Lung (tissue), 12 donors: ENCODE data around the gene CPT1C. TPM values are rescaled to one million over a fixed set of nuclear protein-coding genes. Genes with fewer than 3 reads are reported as not detected.

Experiments used
- ATAC-seq: fragments of 200-7000 bp; cut with Tn5 transposase; one replicate; pipeline ENCODE4 v1.9.1; 2020; ENCODE audit warnings: moderate number of reproducible peaks; ENCODE audit not compliant: insufficient read depth, low FRiP score
- DNase-seq, 3 donors: peaks; one replicate each; pipeline ENCODE4 v3.0.0-alpha.2; 2013 to 2017
- H3K27ac ChIP-seq, 2 donors: one replicate each; pipeline ENCODE4 v1.5.1; 2013; ENCODE audit warnings: mild to moderate bottlenecking in 2 of 2, moderate library complexity in 2 of 2, control low read depth in 1 of 2, inconsistent platforms in 1 of 2, low read depth in 1 of 2, low read length in 1 of 2
- H3K27me3 ChIP-seq, 3 donors: one replicate each; pipeline ENCODE4 v1.5.1; 2013; ENCODE audit warnings: low read length in 2 of 3; ENCODE audit not compliant: control insufficient read depth in 3 of 3, insufficient read depth in 3 of 3
- H3K36me3 ChIP-seq, 4 donors: one replicate each; pipeline ENCODE4 v1.5.1; 2013; ENCODE audit warnings: low read length in 4 of 4, mild to moderate bottlenecking in 1 of 4, moderate library complexity in 1 of 4; ENCODE audit not compliant: control insufficient read depth in 4 of 4, insufficient read depth in 4 of 4
- H3K4me1 ChIP-seq, 5 donors: one replicate each; pipeline ENCODE4 v1.5.1; 2013; ENCODE audit warnings: low read length in 5 of 5, mild to moderate bottlenecking in 2 of 5, moderate library complexity in 1 of 5; ENCODE audit not compliant: control insufficient read depth in 5 of 5, insufficient read depth in 5 of 5
- H3K4me3 ChIP-seq: one replicate; pipeline ENCODE4 v1.5.1; 2013; ENCODE audit warnings: mild to moderate bottlenecking, control low read depth, moderate library complexity
- H3K9ac ChIP-seq, 2 donors: one replicate each; pipeline ENCODE4 v1.5.1; 2013; ENCODE audit warnings: low read length in 2 of 2, control low read depth in 1 of 2; ENCODE audit not compliant: insufficient read depth in 1 of 2
- H3K9me3 ChIP-seq, 4 donors: one replicate each; pipeline ENCODE4 v1.5.1; 2013; ENCODE audit warnings: low read length in 3 of 4, mild to moderate bottlenecking in 1 of 4, moderate library complexity in 1 of 4; ENCODE audit not compliant: control insufficient read depth in 4 of 4, insufficient read depth in 3 of 4
- WGBS, 2 donors: extraction: QIAGEN DNeasy Blood & Tissue Kit; methylation state at CpG; one replicate each; pipeline ENCODE4 v1.1.7; 2013; 5-methylcytosine and 5-hydroxymethylcytosine counted together
- polyA plus RNA-seq, 2 donors: library from polyadenylated mRNA; stranded (reverse); fragments of 200-250 nt; gene quantifications; one replicate each; pipeline ENCODE4 v1.2.1, GENCODE V29; 2013
- total RNA-seq, 2 donors: library from RNA; depleted of rRNA in 1 of 2; stranded (reverse); fragments of >200 nt in 1 of 2; gene quantifications; one replicate each; pipeline ENCODE4 v1.2.1, GENCODE V29; 2014 to 2021
- TF ChIP-seq, protein P1 (sequence below): IDR thresholded peaks from 2 replicates; pipeline ENCODE4 v1.5.1; 2012; ENCODE audit warnings: mild to moderate bottlenecking; ENCODE audit errors: control extremely low read depth, extremely low read depth
- donor health status: control.
- donor health status: control.
- donor health status: Bipolar disorder and iron deficiency.
- donor health status: healthy.
- donor health status: DM: yes; HTN: yes; CAD: no.

The CPT1C gene
- total and polyA plus RNA-seq, 4 donors = 2.7 to 5.9 (median 3.5) TPM

DNA sequence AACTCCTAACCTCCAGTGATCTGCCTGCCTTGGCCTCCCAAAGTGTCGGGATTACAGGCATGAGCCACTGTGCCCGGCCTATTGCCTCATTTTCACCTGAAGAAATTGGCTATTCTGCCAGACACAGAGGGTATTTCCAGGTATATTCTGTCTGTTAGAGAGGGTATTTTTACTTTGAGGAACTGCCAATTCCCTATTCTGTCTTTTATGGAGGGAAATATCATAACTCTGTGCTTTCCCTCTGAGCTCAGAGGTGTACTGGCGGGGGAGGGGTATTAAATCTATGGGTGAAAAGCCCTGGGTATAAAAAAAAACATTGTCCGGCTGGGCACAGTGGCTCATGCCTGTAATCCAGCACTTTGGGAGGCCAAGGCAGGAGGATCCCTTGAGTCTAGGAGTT lies 47.4 kb downstream of the CPT1C start:
- ATAC-seq (no peak), DNase-seq (no peak)
- Histone ChIP-seq H3K4me1 (no peaks in the 10 kb centered on the region), H3K27me3 (no peaks in the 10 kb centered on the region), H3K36me3 (no peaks in the 10 kb centered on the region), H3K9me3 (peaks cover 0 to 2% (median 0%) of the 10 kb centered on the region in 4 donors), H3K4me3 (no peak overlapping the region), H3K9ac (no peak overlapping the region), H3K27ac (no peak overlapping the region)
- 84 to 93% methylated on average over 4 of the region's 4 CpGs for WGBS, 2 donors
- TF ChIP-seq, protein P1, sequence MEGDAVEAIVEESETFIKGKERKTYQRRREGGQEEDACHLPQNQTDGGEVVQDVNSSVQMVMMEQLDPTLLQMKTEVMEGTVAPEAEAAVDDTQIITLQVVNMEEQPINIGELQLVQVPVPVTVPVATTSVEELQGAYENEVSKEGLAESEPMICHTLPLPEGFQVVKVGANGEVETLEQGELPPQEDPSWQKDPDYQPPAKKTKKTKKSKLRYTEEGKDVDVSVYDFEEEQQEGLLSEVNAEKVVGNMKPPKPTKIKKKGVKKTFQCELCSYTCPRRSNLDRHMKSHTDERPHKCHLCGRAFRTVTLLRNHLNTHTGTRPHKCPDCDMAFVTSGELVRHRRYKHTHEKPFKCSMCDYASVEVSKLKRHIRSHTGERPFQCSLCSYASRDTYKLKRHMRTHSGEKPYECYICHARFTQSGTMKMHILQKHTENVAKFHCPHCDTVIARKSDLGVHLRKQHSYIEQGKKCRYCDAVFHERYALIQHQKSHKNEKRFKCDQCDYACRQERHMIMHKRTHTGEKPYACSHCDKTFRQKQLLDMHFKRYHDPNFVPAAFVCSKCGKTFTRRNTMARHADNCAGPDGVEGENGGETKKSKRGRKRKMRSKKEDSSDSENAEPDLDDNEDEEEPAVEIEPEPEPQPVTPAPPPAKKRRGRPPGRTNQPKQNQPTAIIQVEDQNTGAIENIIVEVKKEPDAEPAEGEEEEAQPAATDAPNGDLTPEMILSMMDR = no peak

GRCh38 chr19:49739098-49739497 lies 48.2 kb downstream of the CPT1C start:
- H3K9ac ChIP-seq = no peak overlapping the region
- no peaks in the 10 kb centered on the region for H3K27me3 ChIP-seq
- 84 to 91% methylated on average over 1 of the region's 1 CpG for WGBS, 2 donors
- peaks cover 0 to 2% (median 0%) of the 10 kb centered on the region in 4 donors for H3K9me3 ChIP-seq
- TF ChIP-seq, protein P1 = no peak
- ATAC-seq = no peak
- H3K4me1 ChIP-seq = no peaks in the 10 kb centered on the region
- H3K4me3 ChIP-seq = no peak overlapping the region
- no peak overlapping the region for H3K27ac ChIP-seq
- DNase-seq = no peak
- no peaks in the 10 kb centered on the region for H3K36me3 ChIP-seq

DNA sequence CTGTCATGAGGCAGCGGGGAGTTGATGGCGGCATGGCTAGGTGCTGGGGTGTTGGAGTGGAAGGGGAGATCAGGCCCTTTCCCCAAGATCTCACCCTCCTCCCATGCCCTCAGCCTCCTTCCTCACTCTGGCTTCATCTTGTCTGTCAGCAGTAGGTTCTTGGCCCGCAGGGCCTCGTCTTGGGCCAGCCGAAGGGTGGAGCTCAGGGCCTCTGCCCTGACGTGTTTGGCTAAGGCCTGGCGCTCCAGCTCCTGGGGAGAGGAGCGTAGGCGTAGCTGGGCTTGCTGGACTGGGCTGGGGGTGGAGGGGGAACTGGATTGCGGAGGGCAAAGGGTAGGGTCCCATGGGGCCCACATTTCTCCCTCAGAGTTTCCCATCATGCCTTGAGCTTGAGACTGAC lies 49.0 kb downstream of the CPT1C start:
- Histone ChIP-seq H3K4me3 (no peak overlapping the region), H3K9ac (no peak overlapping the region), H3K27ac (no peak overlapping the region), H3K36me3 (no peaks in the 10 kb centered on the region), H3K27me3 (no peaks in the 10 kb centered on the region), H3K9me3 (peaks cover 0 to 2% (median 0%) of the 10 kb centered on the region in 4 donors), H3K4me1 (no peaks in the 10 kb centered on the region)
- ATAC-seq (no peak), DNase-seq (no peak)
- WGBS, 2 donors = 92 to 94% methylated on average over 10 of the region's 10 CpGs
- TF ChIP-seq, protein P1 = no peak

GRCh38 chr19:49741210-49741844 lies 50.4 kb downstream of the CPT1C start:
- Histone ChIP-seq H3K9me3 (peaks cover 0 to 2% (median 0%) of the 10 kb centered on the region in 4 donors), H3K27ac (no peak overlapping the region), H3K27me3 (no peaks in the 10 kb centered on the region), H3K4me1 (peaks cover 0 to 2% (median 0%) of the 10 kb centered on the region in 5 donors), H3K9ac (no peak overlapping the region), H3K4me3 (no peak overlapping the region), H3K36me3 (no peaks in the 10 kb centered on the region)
- TF ChIP-seq, protein P1 = no peak
- DNase-seq (no peak), ATAC-seq (no peak)
- WGBS, 2 donors = 81 to 83% methylated on average over 9 of the region's 9 CpGs
